AG04449 (cell line): ENCODE measurements around the gene USP31.

Source experiments
- CTCF ChIA-PET: fragments of 350-600 bp; formaldehyde crosslinking; extraction: SDS; loops from one replicate; lab custom pipeline; 2021; ENCODE audit warnings: antibody characterized with exemption; lab: Yijun Ruan, JAX
- POLR2A ChIA-PET: fragments of 400-600, 350-600 bp; formaldehyde crosslinking; extraction: SDS; loops from one replicate; lab custom pipeline; 2020; ENCODE audit warnings: antibody characterized with exemption, inconsistent platforms; lab: Yijun Ruan, JAX
- DNase-seq: peaks from one replicate; pipeline ENCODE4 v3.0.0-alpha.2; 2010; ENCODE audit warnings: low read depth, low spot score
- H3K4me3 ChIP-seq: 2 replicates; pipeline ENCODE4 v1.5.1; 2011; ENCODE audit warnings: low read depth, mild to moderate bottlenecking, control low read depth, low read length
- TF ChIP-seq, protein P1 (sequence below): IDR thresholded peaks from one replicate; pipeline ENCODE4 v1.5.1; 2011; ENCODE audit warnings: mild to moderate bottlenecking, moderate library complexity, low read length, control low read depth, inconsistent platforms; ENCODE audit not compliant: insufficient read depth; ENCODE audit errors: missing control alignments

The USP31 gene

DNA sequence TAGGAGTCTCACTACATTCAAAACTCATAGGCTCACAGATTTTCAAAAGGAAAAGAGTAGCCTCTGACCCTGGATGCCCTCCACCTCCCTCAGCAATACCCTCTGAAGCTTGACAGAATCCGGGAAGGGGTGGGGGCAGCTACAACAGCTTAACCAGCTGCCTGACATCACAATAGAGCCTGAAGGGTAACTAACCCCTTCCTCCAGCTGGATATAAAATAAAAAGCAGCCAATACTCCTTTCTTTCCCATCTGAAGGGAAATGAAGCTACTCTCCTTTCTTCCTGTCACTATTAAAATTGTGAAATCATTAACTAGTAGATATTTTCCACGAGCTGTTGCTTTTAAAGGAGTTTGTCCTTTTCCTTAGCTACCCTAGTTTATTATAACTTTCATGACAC, 24.0 kb downstream of the USP31 start:
- DNase-seq = no peak
- CTCF ChIA-PET = interaction anchor here (1.0 kb wide), 2 partner anchors 309 to 310 kb away, joined by 3 to 4 read pairs; no protein-coding TSS in a partner anchor
- POLR2A ChIA-PET = no interaction called here
- TF ChIP-seq, protein P1, sequence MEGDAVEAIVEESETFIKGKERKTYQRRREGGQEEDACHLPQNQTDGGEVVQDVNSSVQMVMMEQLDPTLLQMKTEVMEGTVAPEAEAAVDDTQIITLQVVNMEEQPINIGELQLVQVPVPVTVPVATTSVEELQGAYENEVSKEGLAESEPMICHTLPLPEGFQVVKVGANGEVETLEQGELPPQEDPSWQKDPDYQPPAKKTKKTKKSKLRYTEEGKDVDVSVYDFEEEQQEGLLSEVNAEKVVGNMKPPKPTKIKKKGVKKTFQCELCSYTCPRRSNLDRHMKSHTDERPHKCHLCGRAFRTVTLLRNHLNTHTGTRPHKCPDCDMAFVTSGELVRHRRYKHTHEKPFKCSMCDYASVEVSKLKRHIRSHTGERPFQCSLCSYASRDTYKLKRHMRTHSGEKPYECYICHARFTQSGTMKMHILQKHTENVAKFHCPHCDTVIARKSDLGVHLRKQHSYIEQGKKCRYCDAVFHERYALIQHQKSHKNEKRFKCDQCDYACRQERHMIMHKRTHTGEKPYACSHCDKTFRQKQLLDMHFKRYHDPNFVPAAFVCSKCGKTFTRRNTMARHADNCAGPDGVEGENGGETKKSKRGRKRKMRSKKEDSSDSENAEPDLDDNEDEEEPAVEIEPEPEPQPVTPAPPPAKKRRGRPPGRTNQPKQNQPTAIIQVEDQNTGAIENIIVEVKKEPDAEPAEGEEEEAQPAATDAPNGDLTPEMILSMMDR = no peak
- no peak overlapping the region for H3K4me3 ChIP-seq

DNA sequence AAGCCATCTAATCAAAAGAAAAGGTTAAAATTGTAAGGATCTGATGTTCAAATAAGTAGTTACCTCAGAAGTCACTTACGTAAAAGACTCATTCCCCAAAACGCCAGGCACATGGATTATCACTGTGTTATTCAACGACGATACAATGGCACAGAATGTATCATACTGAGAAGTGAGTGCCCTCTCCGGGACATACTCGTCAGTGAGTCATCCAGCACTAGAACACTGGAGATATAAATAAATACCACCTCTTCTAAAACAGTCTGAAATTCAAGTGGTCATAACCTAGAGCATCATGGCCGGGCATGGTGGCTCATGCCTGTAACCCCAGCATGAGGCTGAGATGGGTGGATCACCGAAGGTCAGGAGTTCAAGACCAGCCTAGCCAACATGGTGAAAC, 24.9 kb downstream of the USP31 start:
- ChIA-PET POLR2A (no interaction called here), CTCF (no interaction called here)
- TF ChIP-seq, protein P1 = no peak
- H3K4me3 ChIP-seq = no peak overlapping the region
- DNase-seq = no peak

DNA sequence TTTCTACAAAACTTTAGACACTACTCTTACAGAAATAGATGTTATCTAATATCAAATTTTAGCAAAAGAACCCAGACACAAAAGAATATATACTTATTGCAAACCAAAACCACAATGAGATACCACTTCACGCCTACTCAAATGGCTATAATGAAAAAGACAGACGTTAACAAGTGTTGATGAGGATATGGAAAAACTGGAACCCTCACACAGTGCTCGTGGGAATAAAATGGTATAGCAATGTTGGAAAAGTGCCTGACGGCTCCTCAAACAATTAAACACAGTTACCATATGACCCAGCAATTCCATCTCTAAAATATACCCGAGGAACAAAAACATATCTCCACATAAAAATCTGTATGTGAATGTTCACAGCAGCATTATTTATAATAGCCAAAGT, 27.1 kb downstream of the USP31 start:
- POLR2A ChIA-PET = no interaction called here
- DNase-seq = no peak
- TF ChIP-seq, protein P1 = no peak
- CTCF ChIA-PET = no interaction called here
- H3K4me3 ChIP-seq = no peak overlapping the region

DNA sequence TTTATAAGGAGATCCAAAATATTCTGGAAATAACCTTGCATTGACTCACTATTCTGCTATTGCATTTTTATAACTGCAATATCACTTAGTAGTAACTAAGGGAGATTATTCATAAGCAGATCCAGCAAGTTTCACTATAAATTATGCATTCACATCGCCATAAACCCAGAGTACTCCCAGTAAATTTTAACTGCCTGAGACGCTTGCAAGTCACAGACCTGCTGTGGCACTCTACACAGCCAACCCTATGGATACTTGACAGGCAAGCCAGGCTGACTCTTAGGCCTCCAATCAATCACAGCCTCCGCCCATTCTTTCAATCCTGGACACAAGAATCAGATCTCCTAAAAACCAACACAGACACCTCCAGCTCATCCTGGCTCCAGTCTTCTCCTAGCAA, 28.2 kb downstream of the USP31 start:
- TF ChIP-seq, protein P1 = no peak
- CTCF ChIA-PET = no interaction called here

DNA sequence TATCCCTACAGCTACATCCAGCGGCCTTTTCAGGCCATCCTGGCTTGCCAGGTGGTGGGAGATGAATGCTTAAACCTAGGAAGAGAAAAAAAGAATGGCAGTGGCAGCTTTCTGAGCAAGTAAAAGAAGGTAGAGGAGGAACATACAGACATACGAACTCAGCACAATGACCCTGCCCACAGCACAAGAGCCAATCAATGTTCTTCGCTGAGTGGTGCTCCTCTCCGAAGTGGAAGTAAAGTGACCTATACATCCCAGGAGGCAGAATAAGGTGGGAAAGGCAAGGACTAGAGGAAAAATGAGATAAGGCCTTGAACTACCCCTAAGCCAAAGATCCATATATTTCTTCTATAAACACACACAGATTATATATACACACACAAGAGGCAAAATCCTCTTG, 28.7 kb downstream of the USP31 start:
- ChIA-PET POLR2A (no interaction called here), CTCF (no interaction called here)
- no peak for DNase-seq
- TF ChIP-seq, protein P1 = no peak
- H3K4me3 ChIP-seq = no peak overlapping the region

More for the DNA sequence above, 28.2 kb downstream of the USP31 start:
- H3K4me3 ChIP-seq = no peak overlapping the region
- no peak for DNase-seq
- POLR2A ChIA-PET = no interaction called here

DNA sequence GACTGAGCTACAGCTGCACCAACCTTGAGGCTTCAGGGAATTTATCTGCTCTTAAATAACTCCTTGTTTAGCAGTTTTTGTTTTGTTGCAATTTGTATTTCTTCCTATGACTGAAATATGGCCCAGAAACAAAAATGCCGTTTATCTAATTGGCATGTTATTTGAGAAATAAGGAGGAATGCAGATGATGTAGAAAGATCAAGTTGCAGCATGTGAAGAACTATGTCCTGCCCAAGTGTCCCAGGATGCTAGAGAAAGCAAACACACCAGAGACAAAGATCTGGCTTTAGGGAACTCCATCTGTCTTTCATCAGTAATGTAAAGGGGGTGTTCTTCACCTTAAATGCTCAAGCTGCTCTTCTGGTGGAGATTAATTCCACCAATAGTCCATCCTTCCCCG, 29.7 kb downstream of the USP31 start:
- DNase-seq = no peak
- TF ChIP-seq, protein P1 = no peak
- no peak overlapping the region for H3K4me3 ChIP-seq
- ChIA-PET POLR2A (no interaction called here), CTCF (no interaction called here)
